IPS DF 6.9 (cell line): ENCODE results near the gene TLR3.
A peak's percentile ranks its signal among the peaks of the same experiment; 100 is the strongest.

Source experiments
- DNase-seq: peaks from one replicate; pipeline ENCODE4 v3.0.0-alpha.2; 2013; ENCODE audit warnings: low read depth, low spot score
- H3K27ac ChIP-seq: one replicate; pipeline ENCODE4 v1.5.1; 2013; ENCODE audit warnings: low read length, control low read depth
- H3K27me3 ChIP-seq: 2 replicates; pipeline ENCODE4 v1.6.1; 2013; ENCODE audit warnings: mild to moderate bottlenecking, low read length; ENCODE audit not compliant: control insufficient read depth, insufficient read depth
- H3K36me3 ChIP-seq: 2 replicates; pipeline ENCODE4 v1.6.1; 2013; ENCODE audit warnings: low read length; ENCODE audit not compliant: control insufficient read depth, insufficient read depth
- H3K4me1 ChIP-seq: 2 replicates; pipeline ENCODE4 v1.6.1; 2013; ENCODE audit warnings: low read length; ENCODE audit not compliant: control insufficient read depth, insufficient read depth
- H3K4me3 ChIP-seq: 2 replicates; pipeline ENCODE4 v1.5.1; 2013; ENCODE audit warnings: mild to moderate bottlenecking, low read length
- H3K9me3 ChIP-seq: 2 replicates; pipeline ENCODE4 v1.6.1; 2013; ENCODE audit warnings: low read length, inconsistent platforms; ENCODE audit not compliant: control insufficient read depth, insufficient read depth
- WGBS: extraction: QIAGEN DNeasy Blood & Tissue Kit; methylation state at CpG from one replicate; pipeline ENCODE4 v1.1.7; 2013; ENCODE audit warnings: mixed read lengths, missing lambda C conversion rate; ENCODE audit not compliant: insufficient read length, insufficient coverage; 5-methylcytosine and 5-hydroxymethylcytosine counted together

The TLR3 gene

DNA sequence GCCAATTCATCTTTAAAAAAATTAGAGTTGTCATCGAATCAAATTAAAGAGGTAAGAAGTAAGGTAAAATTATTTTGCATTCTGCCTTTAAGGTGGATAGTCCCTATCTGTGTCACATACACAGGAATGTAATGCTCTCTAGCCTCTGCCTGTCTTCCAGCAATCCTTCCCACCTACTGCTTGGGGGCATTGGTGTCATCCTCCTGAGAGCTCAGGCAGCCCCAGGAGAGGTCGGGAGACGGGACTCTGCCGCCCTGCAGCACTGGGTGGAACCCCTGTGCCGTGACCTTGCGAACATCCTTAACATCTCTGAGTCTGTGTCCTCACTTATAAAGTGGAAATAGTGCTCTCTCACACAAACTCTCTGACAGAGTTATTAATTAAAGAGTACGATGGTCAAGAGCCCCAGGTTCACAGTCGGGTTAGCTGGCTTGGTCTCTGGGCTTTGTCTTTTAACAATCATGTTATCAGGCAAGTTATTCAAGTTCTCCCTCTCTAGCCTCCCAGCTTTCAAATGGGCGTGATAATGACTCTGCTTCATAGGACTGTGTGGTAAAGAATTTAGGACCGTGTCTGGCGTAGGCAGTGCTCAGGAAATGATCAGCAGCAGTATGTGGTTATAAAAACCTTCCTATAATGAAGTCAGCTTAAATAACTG lies 10.2 kb downstream of the TLR3 start:
- no peak overlapping the region for H3K4me3 ChIP-seq
- WGBS: no CpG with 5 or more reads among the region's 11 CpGs

DNA sequence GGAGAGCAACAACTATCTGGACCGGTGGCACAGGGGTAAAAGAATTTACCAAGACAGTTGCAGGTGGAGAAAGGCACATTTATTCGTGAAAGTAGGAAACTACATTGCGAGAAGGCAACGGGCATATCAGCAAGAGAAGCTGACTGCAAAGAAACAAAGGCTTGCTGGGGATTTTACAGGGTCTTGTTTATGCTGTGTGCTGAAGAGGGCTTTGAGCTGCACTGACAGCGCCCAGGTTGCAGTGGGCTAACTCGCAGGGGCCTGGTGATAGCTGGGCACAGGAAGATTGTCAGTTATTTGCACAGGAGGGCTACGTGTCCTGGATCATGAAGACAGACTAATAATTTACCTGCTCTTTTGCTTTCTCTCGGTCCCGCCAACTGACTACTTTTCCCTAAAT lies 10.7 kb downstream of the TLR3 start:
- Histone ChIP-seq H3K27me3 (no peaks in the 10 kb centered on the region), H3K9me3 (no peaks in the 10 kb centered on the region), H3K27ac (no peak overlapping the region), H3K4me3 (no peak overlapping the region), H3K36me3 (no peaks in the 10 kb centered on the region), H3K4me1 (no peaks in the 10 kb centered on the region; the same call in 1 of the 2 replicates)
- DNase-seq: no peak
- WGBS: no CpG with 5 or more reads among the region's 9 CpGs

More for the DNA sequence above, 10.2 kb downstream of the TLR3 start:
- Histone ChIP-seq H3K36me3 (no peaks in the 10 kb centered on the region), H3K9me3 (no peaks in the 10 kb centered on the region), H3K27ac (no peak overlapping the region), H3K4me1 (no peaks in the 10 kb centered on the region; the same call in 1 of the 2 replicates), H3K27me3 (no peaks in the 10 kb centered on the region)
- DNase-seq: no peak

DNA sequence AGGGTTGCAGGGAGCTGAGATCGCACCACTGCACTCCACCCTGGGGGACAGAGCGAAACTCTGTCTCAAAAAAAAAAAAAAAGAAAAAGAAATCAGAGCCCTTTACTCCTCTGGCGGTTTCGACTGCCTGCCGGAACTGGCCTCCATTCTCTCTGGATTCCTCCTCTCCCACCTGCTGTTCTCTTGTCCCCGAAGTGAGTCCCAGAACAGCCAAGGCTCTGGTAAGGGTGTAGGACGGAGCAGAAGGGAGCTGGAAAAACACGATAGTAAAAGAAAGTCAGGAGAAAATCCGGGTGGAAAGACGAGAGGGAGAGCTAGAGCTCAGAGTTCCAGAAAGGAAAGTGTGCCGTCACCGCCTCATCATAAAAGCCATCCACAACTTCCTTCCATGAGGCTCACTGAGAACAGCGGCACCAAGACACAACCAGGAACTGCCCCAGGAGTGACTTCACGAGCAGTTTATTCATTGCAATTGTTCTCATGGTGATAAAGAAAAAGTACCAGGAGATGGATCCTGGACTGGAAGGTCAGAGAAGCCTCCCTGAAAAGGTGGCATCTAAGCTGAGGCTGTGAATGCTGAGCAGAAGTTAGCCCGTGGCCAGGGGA lies 12.3 kb downstream of the TLR3 start:
- Histone ChIP-seq H3K4me1 (no peaks in the 10 kb centered on the region; the same call in 1 of the 2 replicates), H3K4me3 (no peak overlapping the region), H3K9me3 (no peaks in the 10 kb centered on the region), H3K27me3 (no peaks in the 10 kb centered on the region), H3K36me3 (no peaks in the 10 kb centered on the region), H3K27ac (no peak overlapping the region)
- WGBS: no CpG with 5 or more reads among the region's 15 CpGs
- DNase-seq: peak; percentile 80

DNA sequence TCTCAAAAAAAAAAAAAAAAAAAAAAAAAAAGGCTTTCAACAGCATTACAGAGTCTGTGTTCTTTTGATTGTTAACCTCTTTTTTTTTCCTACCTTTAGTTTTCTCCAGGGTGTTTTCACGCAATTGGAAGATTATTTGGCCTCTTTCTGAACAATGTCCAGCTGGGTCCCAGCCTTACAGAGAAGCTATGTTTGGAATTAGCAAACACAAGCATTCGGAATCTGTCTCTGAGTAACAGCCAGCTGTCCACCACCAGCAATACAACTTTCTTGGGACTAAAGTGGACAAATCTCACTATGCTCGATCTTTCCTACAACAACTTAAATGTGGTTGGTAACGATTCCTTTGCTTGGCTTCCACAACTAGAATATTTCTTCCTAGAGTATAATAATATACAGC lies 13.3 kb downstream of the TLR3 start:
- Histone ChIP-seq H3K27ac (no peak overlapping the region), H3K9me3 (no peaks in the 10 kb centered on the region), H3K4me3 (no peak overlapping the region), H3K4me1 (no peaks in the 10 kb centered on the region; the same call in 1 of the 2 replicates), H3K27me3 (no peaks in the 10 kb centered on the region), H3K36me3 (no peaks in the 10 kb centered on the region)
- no CpG with 5 or more reads among the region's 4 CpGs for WGBS
- no peak for DNase-seq

DNA sequence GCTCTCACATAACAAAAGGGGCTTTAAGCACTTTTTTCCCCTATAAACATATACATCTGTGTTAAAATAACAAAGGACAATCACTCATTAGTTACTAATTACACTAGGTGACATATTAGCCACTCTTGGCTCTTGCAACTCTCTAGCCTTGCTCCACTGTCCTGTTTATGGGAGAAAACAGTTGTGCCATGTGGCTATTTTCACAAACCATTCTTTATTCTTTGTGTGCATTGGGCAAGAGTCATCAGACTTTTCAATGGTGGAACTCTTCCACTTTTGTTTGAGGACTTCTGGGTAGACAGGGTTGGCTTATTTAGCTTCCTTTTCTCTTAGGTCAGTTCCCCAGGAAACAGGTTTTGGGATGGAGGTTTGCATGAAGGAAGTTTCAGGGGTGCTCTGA lies 19.6 kb downstream of the TLR3 start:
- DNase-seq: no peak
- no peak overlapping the region for H3K27ac ChIP-seq
- H3K4me3 ChIP-seq: no peak overlapping the region
- no peaks in the 10 kb centered on the region for H3K36me3 ChIP-seq
- no peaks in the 10 kb centered on the region for H3K9me3 ChIP-seq
- H3K27me3 ChIP-seq: no peaks in the 10 kb centered on the region
- H3K4me1 ChIP-seq: no peaks in the 10 kb centered on the region

DNA sequence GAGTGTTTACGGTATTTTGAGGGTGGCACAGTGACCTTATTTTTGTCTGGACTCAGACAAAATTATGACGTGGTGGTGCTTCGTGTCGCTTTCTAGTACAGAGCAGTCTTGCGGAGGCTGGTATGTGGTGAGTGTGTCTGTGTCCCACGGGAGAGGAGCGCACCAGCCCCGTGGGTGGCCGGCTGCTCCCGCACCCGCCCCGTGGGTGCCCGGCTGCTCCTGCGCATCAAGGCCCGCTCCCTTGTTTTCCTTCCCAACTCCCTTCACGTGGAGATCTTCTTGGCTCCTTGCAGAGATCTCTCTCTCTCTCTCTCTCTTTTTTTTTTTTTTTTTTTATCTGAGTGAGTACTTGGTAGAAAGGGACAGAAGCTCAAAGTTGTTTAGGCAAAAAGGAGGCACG lies 23.3 kb downstream of the TLR3 start:
- Histone ChIP-seq H3K36me3 (no peaks in the 10 kb centered on the region), H3K27ac (no peak overlapping the region), H3K27me3 (no peaks in the 10 kb centered on the region), H3K4me3 (no peak overlapping the region), H3K9me3 (no peaks in the 10 kb centered on the region), H3K4me1 (0 out of 2 replicates have a peak, but pooled peaks cover 1% of the 10 kb centered on the region)
- no peak for DNase-seq
- no CpG with 5 or more reads among the region's 17 CpGs for WGBS

DNA sequence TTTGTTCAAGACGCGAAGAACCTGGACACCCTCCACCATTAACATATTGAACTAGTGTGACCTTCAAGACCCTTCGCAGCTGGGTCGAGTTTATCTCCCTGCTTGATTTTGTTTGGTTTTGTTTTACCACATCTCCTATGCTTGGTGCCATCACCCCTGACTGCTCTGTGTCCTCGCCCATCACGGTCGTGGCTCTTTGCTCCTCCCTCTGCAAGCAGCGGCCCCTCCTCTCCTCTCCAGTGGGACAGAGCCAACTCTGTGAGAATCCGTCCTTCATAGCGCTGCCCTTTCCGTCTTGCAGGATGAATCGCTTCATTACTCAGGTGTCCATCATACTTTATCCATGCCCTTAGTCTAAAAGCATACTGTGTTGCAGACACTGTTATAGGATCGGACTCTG lies 26.4 kb downstream of the TLR3 start:
- H3K36me3 ChIP-seq: no peaks in the 10 kb centered on the region
- WGBS: no CpG with 5 or more reads among the region's 13 CpGs
- no peak for DNase-seq
- H3K27ac ChIP-seq: no peak overlapping the region
- H3K9me3 ChIP-seq: no peaks in the 10 kb centered on the region
- no peak overlapping the region for H3K4me3 ChIP-seq
- no peaks in the 10 kb centered on the region for H3K27me3 ChIP-seq
- H3K4me1 ChIP-seq: 0 out of 2 replicates have a peak, but pooled peaks cover 1% of the 10 kb centered on the region

DNA sequence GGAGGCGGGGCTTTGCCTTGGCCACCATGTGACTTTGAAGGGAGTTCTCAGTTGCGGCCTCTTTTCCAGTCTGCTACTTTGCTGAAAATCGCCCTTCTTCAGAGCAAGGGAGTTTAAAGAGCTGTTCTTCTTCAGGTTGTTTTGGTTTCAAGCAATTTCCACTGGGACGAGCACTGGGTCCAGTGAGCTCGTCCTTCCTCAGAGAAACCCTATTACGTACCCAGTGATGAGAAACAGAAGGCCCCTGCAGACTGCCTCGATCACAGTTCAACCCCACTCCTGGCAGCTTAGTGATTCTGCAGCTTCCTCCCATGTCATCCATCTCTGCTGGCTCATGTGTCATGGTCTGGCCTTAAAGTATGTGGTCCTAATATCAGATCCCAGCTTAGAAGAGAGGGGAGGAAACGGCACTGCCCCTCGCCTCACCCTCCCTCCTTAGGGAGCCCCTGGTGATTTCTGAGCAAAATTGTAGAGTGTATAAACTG lies 27.8 kb downstream of the TLR3 start:
- Histone ChIP-seq H3K9me3 (no peaks in the 10 kb centered on the region), H3K27me3 (no peaks in the 10 kb centered on the region), H3K36me3 (no peaks in the 10 kb centered on the region), H3K4me1 (0 out of 2 replicates have a peak, but pooled peaks cover 1% of the 10 kb centered on the region), H3K4me3 (no peak overlapping the region), H3K27ac (no peak overlapping the region)
- DNase-seq: no peak
- no CpG with 5 or more reads among the region's 9 CpGs for WGBS

DNA sequence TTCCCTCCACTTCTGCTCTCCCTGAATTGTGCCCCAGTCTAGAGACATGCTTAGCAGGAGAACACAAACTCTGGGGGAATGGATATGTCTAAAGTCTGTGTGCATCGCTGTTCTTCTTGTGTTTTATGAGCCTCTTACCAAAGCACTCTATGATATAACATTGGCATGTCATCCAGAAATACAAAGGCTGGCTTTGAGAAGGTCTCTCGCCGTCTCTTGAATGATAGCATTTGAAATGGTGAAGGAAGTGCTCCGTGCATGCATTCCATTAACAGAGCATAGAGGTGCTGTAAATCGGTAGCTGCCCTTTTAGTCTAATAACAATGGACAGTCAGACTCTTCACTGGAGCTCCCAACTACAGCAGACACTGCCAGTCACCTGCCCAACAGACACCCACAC lies 28.4 kb downstream of the TLR3 start:
- H3K4me1 ChIP-seq: 0 out of 2 replicates have a peak, but pooled peaks cover 1% of the 10 kb centered on the region
- no peak overlapping the region for H3K4me3 ChIP-seq
- no CpG with 5 or more reads among the region's 5 CpGs for WGBS
- no peak overlapping the region for H3K27ac ChIP-seq
- no peaks in the 10 kb centered on the region for H3K36me3 ChIP-seq
- H3K27me3 ChIP-seq: no peaks in the 10 kb centered on the region
- no peaks in the 10 kb centered on the region for H3K9me3 ChIP-seq
- DNase-seq: no peak

DNA sequence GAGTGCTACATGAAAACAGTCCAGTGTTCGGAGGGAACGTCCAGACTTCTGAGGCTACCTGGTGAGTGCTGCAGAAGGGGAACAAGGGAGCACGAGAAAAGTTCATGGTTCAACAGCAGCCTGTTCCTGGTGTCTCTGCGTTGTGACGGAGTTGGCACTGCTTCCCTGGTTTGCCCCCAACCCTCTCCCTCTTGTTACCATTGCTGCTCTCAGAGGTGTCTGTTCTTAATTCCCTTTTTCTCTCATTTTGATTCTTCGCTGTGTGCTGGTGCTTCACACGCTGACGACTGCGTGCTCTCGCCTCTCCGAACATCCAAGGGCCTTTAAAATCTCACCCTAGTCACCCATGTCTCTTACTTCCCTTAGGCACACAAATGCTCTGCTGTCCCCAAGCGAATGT lies 34.0 kb downstream of the TLR3 start:
- Histone ChIP-seq H3K9me3 (no peaks in the 10 kb centered on the region), H3K27ac (no peak overlapping the region), H3K27me3 (peaks cover 5% of the 10 kb centered on the region; the same call in 1 of the 2 replicates), H3K36me3 (no peaks in the 10 kb centered on the region; the same call in 1 of the 2 replicates), H3K4me1 (peaks cover 2% of the 10 kb centered on the region), H3K4me3 (no peak overlapping the region)
- DNase-seq: no peak
- WGBS: no CpG with 5 or more reads among the region's 12 CpGs
